Ecto neural progenitor cell (in vitro differentiated cells): ENCODE measurements around the gene CCDC137.
"Not testable (repeated sequence)": the region's sequence is repeated elsewhere in the genome, so short reads cannot be mapped to it uniquely, and the experiment has no call there.

Experiments used
- DNase-seq: peaks from one replicate; pipeline ENCODE4 v3.0.0-alpha.2; 2018; ENCODE audit warnings: low spot score

Gene CCDC137

GRCh38 chr17:81651692-81652091 is 14.8 kb upstream of the CCDC137 start:
- no peak for DNase-seq

GRCh38 chr17:81652906-81653771 is 13.4 kb upstream of the CCDC137 start:
- peak; percentile 49 for DNase-seq

GRCh38 chr17:81655378-81656117 is 11.0 kb upstream of the CCDC137 start:
- DNase-seq = peak; percentile 59

- no peak for DNase-seq
These were observed 10.3 kb upstream of the CCDC137 start, which contains the start of gene PDE6G for GRCh38 chr17:81656118-81656743. Gene PDE6G (minus strand): TSS chr17:81656542. CDS start chr17:81653305, 3,237 bp downstream.

- no peak for DNase-seq
These were observed 9.7 kb upstream of the CCDC137 start for GRCh38 chr17:81656835-81657234.

GRCh38 chr17:81659038-81659437 is 7.5 kb upstream of the CCDC137 start:
- DNase-seq = no peak

- DNase-seq = no peak
These were observed 6.1 kb upstream of the CCDC137 start for GRCh38 chr17:81660441-81660840.

- DNase-seq = no peak
These were observed 4.5 kb upstream of the CCDC137 start for GRCh38 chr17:81662002-81662401.

GRCh38 chr17:81664051-81664470 is 2.5 kb upstream of the CCDC137 start:
- no peak for DNase-seq

GRCh38 chr17:81665205-81666091 is 1.1 kb upstream of the CCDC137 start:
- DNase-seq = no peak

- DNase-seq = no peak
These were observed 520 bp upstream of the CCDC137 start for GRCh38 chr17:81666092-81666341.

- DNase-seq = no peak
These were observed 1.2 kb downstream of the CCDC137 start for GRCh38 chr17:81667754-81668153.

- no peak for DNase-seq
These were observed 6.0 kb downstream of the CCDC137 start for GRCh38 chr17:81672504-81672903.

- DNase-seq = no peak
These were observed 6.4 kb downstream of the CCDC137 start for GRCh38 chr17:81672954-81673353.

- DNase-seq = no peak
These were observed 7.2 kb downstream of the CCDC137 start for GRCh38 chr17:81673561-81674258.

GRCh38 chr17:81675515-81676221 is 9.1 kb downstream of the CCDC137 start:
- not testable (repeated sequence) for DNase-seq

GRCh38 chr17:81676906-81677305 is 10.4 kb downstream of the CCDC137 start:
- no peak for DNase-seq

- no peak for DNase-seq
These were observed 13.6 kb downstream of the CCDC137 start for GRCh38 chr17:81680150-81680549.

- no peak for DNase-seq
These were observed 15.1 kb downstream of the CCDC137 start for GRCh38 chr17:81681672-81682071.

GRCh38 chr17:81682565-81683207 is 16.1 kb downstream of the CCDC137 start:
- no peak for DNase-seq
